ENCODE results near the gene LRIT3.
"Not testable (repeated sequence)": the region's sequence is repeated elsewhere in the genome, so short reads cannot be mapped to it uniquely, and the experiment has no call there.

The LRIT3 gene

GRCh38 chr4:109848501-109848900, 594 bp downstream of the LRIT3 start:
- H3K4me3 ChIP-seq (ENCODE audit: low read depth, low read length) = no peak overlapping the region
- TF ChIP-seq, protein P1, sequence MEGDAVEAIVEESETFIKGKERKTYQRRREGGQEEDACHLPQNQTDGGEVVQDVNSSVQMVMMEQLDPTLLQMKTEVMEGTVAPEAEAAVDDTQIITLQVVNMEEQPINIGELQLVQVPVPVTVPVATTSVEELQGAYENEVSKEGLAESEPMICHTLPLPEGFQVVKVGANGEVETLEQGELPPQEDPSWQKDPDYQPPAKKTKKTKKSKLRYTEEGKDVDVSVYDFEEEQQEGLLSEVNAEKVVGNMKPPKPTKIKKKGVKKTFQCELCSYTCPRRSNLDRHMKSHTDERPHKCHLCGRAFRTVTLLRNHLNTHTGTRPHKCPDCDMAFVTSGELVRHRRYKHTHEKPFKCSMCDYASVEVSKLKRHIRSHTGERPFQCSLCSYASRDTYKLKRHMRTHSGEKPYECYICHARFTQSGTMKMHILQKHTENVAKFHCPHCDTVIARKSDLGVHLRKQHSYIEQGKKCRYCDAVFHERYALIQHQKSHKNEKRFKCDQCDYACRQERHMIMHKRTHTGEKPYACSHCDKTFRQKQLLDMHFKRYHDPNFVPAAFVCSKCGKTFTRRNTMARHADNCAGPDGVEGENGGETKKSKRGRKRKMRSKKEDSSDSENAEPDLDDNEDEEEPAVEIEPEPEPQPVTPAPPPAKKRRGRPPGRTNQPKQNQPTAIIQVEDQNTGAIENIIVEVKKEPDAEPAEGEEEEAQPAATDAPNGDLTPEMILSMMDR (IDR thresholded peaks at IDR 0.05; ENCODE audit: low read depth, low read length, missing control alignments) = no peak
- DNase-seq (ENCODE audit: low read depth) = no peak

- H3K4me3 ChIP-seq (ENCODE audit: low read depth, low read length) = no peak overlapping the region
- TF ChIP-seq, protein P1 (IDR thresholded peaks at IDR 0.05; ENCODE audit: low read depth, low read length, missing control alignments) = no peak
- no peak for DNase-seq (ENCODE audit: low read depth)
Observed at GRCh38 chr4:109850601-109851000, 2.7 kb downstream of the LRIT3 start.

DNA sequence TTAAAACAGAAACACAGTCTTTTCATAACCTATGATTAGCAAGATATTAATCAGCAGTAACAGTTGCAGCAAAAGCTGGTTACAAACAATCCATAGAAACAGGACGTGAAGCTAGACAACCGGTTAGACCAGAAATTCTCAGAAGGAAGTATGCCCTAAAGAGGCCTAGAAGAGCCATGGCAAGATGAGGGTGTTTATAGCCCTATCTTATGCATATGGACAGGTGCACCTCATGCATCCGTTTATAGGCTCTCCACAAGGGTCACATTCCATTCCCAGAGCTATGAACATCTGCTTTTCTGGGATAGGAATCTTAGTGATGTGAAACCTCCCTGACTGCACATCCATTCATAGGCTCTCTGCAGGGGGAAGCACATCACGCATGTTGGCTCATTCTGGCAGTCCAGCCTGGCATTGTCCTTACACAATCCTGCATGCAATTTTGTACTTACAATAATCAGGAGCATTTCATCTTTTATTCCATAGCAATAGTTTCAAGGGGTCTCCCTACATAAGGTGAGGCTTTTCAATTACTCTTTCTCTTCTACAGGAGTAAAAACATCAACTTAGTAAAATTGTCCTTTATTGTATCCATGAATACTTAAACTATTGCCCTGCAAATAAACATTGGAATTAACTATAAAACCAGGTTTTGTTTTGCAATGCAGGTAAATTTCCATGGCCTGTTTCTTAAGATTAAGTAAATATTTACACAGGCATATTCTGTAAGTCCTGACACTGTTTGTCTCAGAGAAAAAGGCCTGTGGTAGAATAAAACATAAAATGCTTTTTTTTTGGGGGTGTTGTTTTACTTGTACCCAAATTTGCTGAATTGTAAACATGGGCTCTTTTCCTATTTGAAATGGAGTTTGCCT, 11.8 kb downstream of the LRIT3 start:
- H3K4me3 ChIP-seq (ENCODE audit: low read depth, low read length); DNase-seq (ENCODE audit: low read depth): not testable (repeated sequence)

DNA sequence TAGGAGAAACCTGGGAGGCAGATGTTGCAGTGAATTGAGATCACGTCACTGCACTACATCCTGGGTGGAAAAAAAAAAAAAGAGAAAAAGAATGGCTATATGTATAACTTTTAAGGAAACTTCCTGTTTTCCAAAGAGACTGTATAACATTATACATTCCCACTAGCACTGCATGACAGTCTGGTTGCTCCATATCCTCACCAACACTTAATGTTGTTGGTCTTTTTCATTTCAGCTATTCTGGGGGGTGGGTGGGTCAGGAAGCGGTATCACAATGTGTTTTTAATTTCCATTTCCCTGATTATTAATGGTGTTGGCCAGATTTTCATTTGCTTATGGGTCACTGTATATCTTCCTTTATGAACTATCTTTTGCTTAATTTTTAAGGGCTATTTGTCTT, 13.4 kb downstream of the LRIT3 start:
- TF ChIP-seq, protein P1 (IDR thresholded peaks at IDR 0.05; ENCODE audit: low read depth, low read length, missing control alignments) = no peak
- H3K4me3 ChIP-seq (ENCODE audit: low read depth, low read length) = no peak overlapping the region
- no peak for DNase-seq (ENCODE audit: low read depth)

DNA sequence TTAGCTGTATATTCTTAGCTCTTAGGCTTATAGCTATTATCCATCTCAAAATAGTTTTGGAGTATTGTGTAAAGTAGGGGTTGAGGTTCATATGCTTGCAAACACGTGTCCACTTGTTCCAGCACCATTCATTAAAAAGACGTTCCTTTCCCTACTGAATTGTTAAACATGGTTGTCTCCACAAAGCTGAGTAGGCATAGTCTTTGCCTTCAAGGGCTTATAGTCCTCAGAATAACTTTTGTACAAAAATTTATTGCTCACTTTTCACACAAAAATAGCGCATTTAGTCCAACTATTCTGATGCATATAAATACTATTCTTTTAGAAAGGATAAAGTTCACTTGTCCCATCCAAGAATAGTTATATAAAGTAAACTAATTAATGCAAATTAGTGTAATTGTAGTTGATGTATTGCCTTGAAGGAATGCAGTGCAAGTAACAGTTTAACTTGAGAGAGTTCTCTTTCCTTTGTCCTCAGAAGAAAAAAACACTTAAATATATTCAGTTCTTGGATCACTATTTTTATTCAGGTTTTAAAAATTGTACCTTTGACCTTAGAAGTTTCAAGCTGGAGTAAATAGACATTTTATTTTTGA, 14.1 kb downstream of the LRIT3 start:
- DNase-seq (ENCODE audit: low read depth) = no peak
- TF ChIP-seq, protein P1 (IDR thresholded peaks at IDR 0.05; ENCODE audit: low read depth, low read length, missing control alignments) = no peak

DNA sequence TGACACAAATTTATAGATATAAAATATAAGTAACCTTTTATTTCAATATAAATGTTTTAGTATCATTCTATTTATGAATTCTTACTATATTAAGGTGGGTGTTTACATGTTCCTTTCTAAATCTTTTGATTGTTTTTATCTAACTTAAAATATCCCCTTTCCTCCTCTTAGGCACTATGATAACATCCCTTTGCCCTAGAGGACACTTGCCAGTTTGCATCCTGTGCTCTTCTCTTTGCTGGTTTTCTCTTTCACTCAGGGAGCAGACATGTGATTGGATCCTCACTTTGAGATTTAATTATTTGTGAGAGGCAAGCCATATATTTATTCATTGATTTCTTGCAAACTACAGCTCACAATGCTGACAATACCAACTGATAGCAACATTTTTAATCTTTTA, 16.2 kb downstream of the LRIT3 start:
- no peak overlapping the region for H3K4me3 ChIP-seq (ENCODE audit: low read depth, low read length)
- no peak for DNase-seq (ENCODE audit: low read depth)
- TF ChIP-seq, protein P1 (IDR thresholded peaks at IDR 0.05; ENCODE audit: low read depth, low read length, missing control alignments) = no peak

More for the DNA sequence above, 14.1 kb downstream of the LRIT3 start:
- H3K4me3 ChIP-seq (ENCODE audit: low read depth, low read length) = no peak overlapping the region

DNA sequence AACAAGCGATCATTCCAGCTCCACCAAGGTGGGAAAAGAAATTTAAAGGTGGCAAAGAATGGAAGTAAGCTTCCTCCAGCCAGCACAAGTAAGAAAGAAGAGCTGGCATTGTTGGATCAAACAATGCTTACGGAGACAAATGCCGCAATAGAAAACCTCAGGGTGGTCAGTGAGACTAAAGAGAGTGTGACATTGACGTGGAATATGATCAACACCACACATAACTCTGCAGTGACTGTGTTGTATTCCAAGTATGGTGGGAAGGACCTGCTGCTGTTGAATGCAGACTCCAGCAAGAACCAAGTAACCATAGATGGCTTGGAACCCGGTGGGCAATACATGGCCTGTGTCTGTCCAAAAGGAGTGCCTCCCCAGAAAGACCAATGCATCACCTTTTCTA, 22.2 kb downstream of the LRIT3 start:
- H3K4me3 ChIP-seq (ENCODE audit: low read depth, low read length) = no peak overlapping the region
- TF ChIP-seq, protein P1 (IDR thresholded peaks at IDR 0.05; ENCODE audit: low read depth, low read length, missing control alignments) = no peak
- DNase-seq (ENCODE audit: low read depth) = no peak
